NCI-H524 (cell line): Measurements from ENCODE around the gene TGM1.

ENCODE experiments used
- DNase-seq, 2 experiments: peaks; one replicate each; lab custom pipeline; 2025; lab: John Stamatoyannopoulos, UW

TGM1 gene

GRCh38 chr14:24271134-24271833 lies 8.3 kb upstream of the TGM1 start, which contains the start of gene RABGGTA:
TSS of gene RABGGTA (minus strand) at chr14:24271597. CDS start at chr14:24271115, 482 bp downstream.
- DNase-seq, result peak; percentile 92 to 96

- DNase-seq, result peak; percentile 57 to 63
Observed at GRCh38 chr14:24270537-24271133, 7.7 kb upstream of the TGM1 start.

GRCh38 chr14:24269910-24270536 lies 7.0 kb upstream of the TGM1 start:
- no peak for DNase-seq

- no peak for DNase-seq
Observed at GRCh38 chr14:24269368-24269767, 6.4 kb upstream of the TGM1 start.

GRCh38 chr14:24268225-24268624 lies 5.2 kb upstream of the TGM1 start:
- no peak for DNase-seq

- DNase-seq, result no peak
Observed at GRCh38 chr14:24267516-24267915, 4.5 kb upstream of the TGM1 start.

GRCh38 chr14:24266344-24267244 lies 3.6 kb upstream of the TGM1 start:
- DNase-seq, result no peak

GRCh38 chr14:24264298-24264697 lies 1.3 kb upstream of the TGM1 start:
- DNase-seq, result no peak

- no peak for DNase-seq
Observed at GRCh38 chr14:24263848-24264247, 871 bp upstream of the TGM1 start.

GRCh38 chr14:24261969-24262327 lies 1.0 kb downstream of the TGM1 start:
- no peak for DNase-seq

GRCh38 chr14:24261256-24261968 lies 1.6 kb downstream of the TGM1 start:
- DNase-seq, result no peak

- no peak for DNase-seq
Observed at GRCh38 chr14:24260780-24261157, 2.2 kb downstream of the TGM1 start.

- DNase-seq, result no peak
Observed at GRCh38 chr14:24260026-24260779, 2.8 kb downstream of the TGM1 start.

GRCh38 chr14:24259282-24260025 lies 3.5 kb downstream of the TGM1 start:
- DNase-seq, result no peak

- DNase-seq, result no peak
Observed at GRCh38 chr14:24258548-24259265, 4.3 kb downstream of the TGM1 start.

- no peak for DNase-seq
Observed at GRCh38 chr14:24258119-24258518, 4.9 kb downstream of the TGM1 start.

GRCh38 chr14:24256960-24257359 lies 6.0 kb downstream of the TGM1 start:
- no peak for DNase-seq

- no peak for DNase-seq
Observed at GRCh38 chr14:24255931-24256711, 6.9 kb downstream of the TGM1 start.

- DNase-seq, result no peak
Observed at GRCh38 chr14:24255438-24255837, 7.5 kb downstream of the TGM1 start.
